Aorta (tissue), 5 donors: Measurements from ENCODE around the gene TP53TG5. TPM values are rescaled to one million over a fixed set of nuclear protein-coding genes. Genes with fewer than 3 reads are reported as not detected.

Experiments
- ATAC-seq: fragments of 200-7000 bp; cut with Tn5 transposase; one replicate; pipeline ENCODE4 v1.9.1; 2022; ENCODE audit warnings: moderate library complexity; ENCODE audit not compliant: low FRiP score
- DNase-seq, 2 donors: peaks; one replicate each; pipeline ENCODE4 v3.0.0-alpha.2; 2020
- H3K27ac ChIP-seq, 2 donors: one replicate each; pipeline ENCODE4 v1.5.1; 2013; ENCODE audit warnings: low read length in 2 of 2, mild to moderate bottlenecking in 2 of 2, moderate library complexity in 2 of 2, control low read depth in 1 of 2, inconsistent platforms in 1 of 2, low read depth in 1 of 2
- H3K27me3 ChIP-seq, 2 donors: one replicate each; pipeline ENCODE4 v1.6.1; 2013; ENCODE audit warnings: control low read depth in 1 of 2, low read length in 1 of 2, mild to moderate bottlenecking in 1 of 2, moderate library complexity in 1 of 2; ENCODE audit not compliant: insufficient read depth in 2 of 2, control insufficient read depth in 1 of 2
- H3K36me3 ChIP-seq, 2 donors: one replicate each; pipeline ENCODE4 v1.6.1; 2013; ENCODE audit warnings: control low read depth in 1 of 2, low read length in 1 of 2, mild to moderate bottlenecking in 1 of 2; ENCODE audit not compliant: insufficient read depth in 2 of 2, control insufficient read depth in 1 of 2
- H3K4me1 ChIP-seq, 2 donors: one replicate each; pipeline ENCODE4 v1.6.1; 2013; ENCODE audit warnings: low read length in 2 of 2, control low read depth in 1 of 2, mild to moderate bottlenecking in 1 of 2, moderate library complexity in 1 of 2; ENCODE audit not compliant: insufficient read depth in 2 of 2, control insufficient read depth in 1 of 2
- H3K4me3 ChIP-seq, 2 donors: one replicate each; pipeline ENCODE4 v1.5.1; 2013; ENCODE audit warnings: low read length in 2 of 2, control low read depth in 1 of 2, mild to moderate bottlenecking in 1 of 2
- H3K9me3 ChIP-seq: one replicate; pipeline ENCODE4 v1.6.1; 2013; ENCODE audit warnings: mild to moderate bottlenecking, low read length; ENCODE audit not compliant: control insufficient read depth
- WGBS, 2 donors: extraction: QIAGEN DNeasy Blood & Tissue Kit; methylation state at CpG; one replicate each; pipeline ENCODE4 v1.1.7; 2013; 5-methylcytosine and 5-hydroxymethylcytosine counted together
- intact Hi-C, 2 donors: fragments of 100-400 bp; cut with DNase I; formaldehyde crosslinking; loops; one replicate each; pipeline versions ENCODE4 v1.14.2 to v1.15.0; 2022
- long read RNA-seq, 2 donors: library from polyadenylated mRNA; unstranded; transcript quantifications; one replicate each; pipeline ENCODE4 v2.0.0, GENCODE V29; 2020 to 2021
- polyA plus RNA-seq, 2 donors: library from polyadenylated mRNA; stranded (reverse); fragments of 200-250 nt; gene quantifications; one replicate each; pipeline ENCODE4 v1.2.3, GENCODE V29; 2013
- total RNA-seq, 2 donors: library from RNA; stranded (reverse); fragmentation: NEBNext Ultra II Directional; extraction: Animal tissue kit (Norgen Biotek cat#: 25700); gene quantifications; one replicate each; pipeline ENCODE4 v1.2.1, GENCODE V29; 2021
- donor health status: healthy with polysubstance abuse.
- donor health status: Bipolar disorder and iron deficiency.
- donor health status: DM: no; HTN: no; CAD: no.
- donor health status: DM: no; HTN: no; CAD: no.
- donor health status: DM: yes; HTN: yes; CAD: no.

The TP53TG5 gene
- total RNA-seq = under 1 TPM; 0.66 to 0.91 TPM
- not detected for polyA plus RNA-seq
- long read RNA-seq, donor 1, partial matches to known transcripts = 2 of 7 reads
- long read RNA-seq, donor 1, other reads (novel, unspliced or antisense) = 5 of 7 reads
- long read RNA-seq, donor 2, partial matches to known transcripts = 0 of 5 reads
- long read RNA-seq, donor 2, other reads (novel, unspliced or antisense) = 5 of 5 reads

DNA sequence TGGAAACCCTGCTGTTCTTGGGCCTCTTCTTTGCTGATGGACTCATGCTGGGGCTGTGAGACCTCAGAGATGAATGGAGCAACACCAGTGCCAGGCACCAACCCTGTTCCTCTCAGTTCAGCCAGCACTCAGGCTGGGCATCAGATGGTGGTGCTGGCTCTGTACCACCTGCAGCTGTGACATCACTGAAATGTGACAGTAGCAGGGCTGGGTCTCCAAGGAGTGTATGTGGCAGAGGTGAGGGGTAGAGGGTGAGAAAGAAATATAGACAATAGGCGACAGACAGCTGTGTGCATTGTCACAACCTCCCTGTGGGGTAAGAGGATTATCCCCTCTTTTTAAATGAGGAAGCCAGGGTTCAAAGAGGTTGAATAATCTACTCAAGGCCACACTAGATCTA is at the start of gene TP53TG5:
Gene TP53TG5 (minus strand): TSS at position 135 of the 400 bp plus-strand sequence. CDS start 89 bp downstream, at position 46.
- intact Hi-C loops = no loop called here
- Histone ChIP-seq H3K4me1 (no peaks in the 10 kb centered on the region), H3K9me3 (no peaks in the 10 kb centered on the region), H3K36me3 (no peaks in the 10 kb centered on the region), H3K27ac (no peak within 1 kb of the TSS), H3K27me3 (no peaks in the 10 kb centered on the region), H3K4me3 (no peak within 1 kb of the TSS)
- DNase-seq (no peak), ATAC-seq (no peak)
- WGBS, 2 donors = 92 to 97% methylated on average over 1 of the region's 1 CpG

DNA sequence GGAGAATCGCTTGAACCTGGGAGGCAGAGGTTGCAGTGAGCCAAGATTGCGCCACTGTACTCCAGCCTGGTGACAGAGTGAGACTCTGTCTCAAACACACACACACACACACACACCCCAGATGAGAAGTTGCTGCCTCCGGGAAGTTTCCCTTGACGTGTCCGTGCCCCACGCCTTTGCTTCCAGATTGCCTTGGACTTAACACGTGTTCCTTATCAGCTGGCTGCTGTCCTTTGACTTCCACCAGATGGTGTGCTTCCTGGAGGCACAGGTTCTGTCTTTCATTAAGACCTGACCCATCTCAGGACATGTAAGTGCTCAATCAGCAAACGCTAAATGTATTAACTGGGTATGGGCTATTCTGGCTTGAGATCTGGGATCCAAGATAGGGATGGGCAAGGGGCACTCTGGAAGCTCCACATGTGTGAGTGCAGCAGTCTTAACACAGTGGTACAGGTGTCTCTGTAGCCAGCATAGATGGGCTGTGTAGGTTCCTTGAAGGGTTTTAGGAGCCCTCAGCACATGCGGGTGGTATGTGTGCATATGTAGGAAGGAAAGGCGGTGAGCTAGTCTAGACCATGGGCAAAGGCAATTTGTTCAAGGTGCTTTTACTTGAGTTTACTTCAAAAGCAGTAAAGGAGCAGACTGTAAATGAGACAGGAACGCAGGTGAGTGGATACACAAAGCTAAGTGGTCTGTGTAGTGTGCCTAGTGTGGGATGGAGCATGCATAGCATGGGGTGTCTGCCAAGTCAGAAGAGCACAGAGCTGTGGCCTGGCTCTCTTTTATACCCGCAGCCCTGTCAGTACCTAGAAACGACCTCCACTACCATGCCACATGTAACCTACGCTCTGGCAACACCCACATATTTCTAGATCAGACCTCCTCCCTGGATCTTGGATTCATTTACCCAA is 49.4 kb upstream of the TP53TG5 start:
- intact Hi-C loops = no loop called here
- DNase-seq (no peak), ATAC-seq (no peak)
- Histone ChIP-seq H3K27me3 (no peaks in the 10 kb centered on the region), H3K4me3 (no peak overlapping the region), H3K36me3 (peaks cover 0 to 1% of the 10 kb centered on the region in 2 donors), H3K4me1 (no peaks in the 10 kb centered on the region), H3K27ac (no peak overlapping the region), H3K9me3 (no peaks in the 10 kb centered on the region)
- WGBS, 2 donors = 78 to 81% methylated on average over 14 of the region's 14 CpGs

DNA sequence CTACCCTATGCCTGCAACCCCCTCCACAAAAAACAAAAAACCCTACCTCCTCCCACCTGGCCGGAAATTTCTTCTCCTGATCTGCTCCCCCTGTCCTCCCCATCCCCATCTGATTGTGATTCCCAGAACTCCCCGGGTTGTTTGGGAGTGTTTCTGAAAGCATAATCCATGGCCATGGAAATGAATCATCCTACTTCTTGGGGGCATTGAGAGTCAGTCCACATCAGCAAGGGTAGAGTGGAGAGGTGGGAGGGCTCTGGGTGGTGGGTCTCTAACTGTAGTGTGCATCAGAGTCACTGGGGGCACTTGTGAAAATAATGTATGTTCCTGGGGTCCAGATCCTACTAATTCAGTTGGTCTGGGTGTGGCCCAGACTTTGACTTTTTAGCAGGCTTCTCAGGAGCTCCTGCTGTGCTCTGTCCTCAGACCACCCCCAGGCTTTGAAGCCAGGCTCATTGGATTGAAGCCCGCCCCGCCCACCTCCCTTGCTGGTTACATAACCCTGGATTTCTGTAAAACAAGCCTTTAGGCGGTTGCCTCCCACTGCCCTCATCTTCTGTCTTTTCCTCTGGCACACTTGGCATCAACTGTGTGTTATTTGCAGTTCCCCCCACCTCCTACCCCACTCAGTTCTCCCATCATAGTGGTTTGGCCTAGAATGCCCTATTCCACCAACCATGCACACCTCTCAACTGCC is 48.3 kb upstream of the TP53TG5 start:
- Histone ChIP-seq H3K27me3 (no peaks in the 10 kb centered on the region), H3K4me3 (no peak overlapping the region), H3K36me3 (peaks cover 0 to 1% of the 10 kb centered on the region in 2 donors), H3K9me3 (no peaks in the 10 kb centered on the region), H3K4me1 (no peaks in the 10 kb centered on the region), H3K27ac (no peak overlapping the region)
- intact Hi-C loops = no loop called here
- WGBS, 2 donors = 79 to 81% methylated on average over 5 of the region's 5 CpGs
- ATAC-seq = no peak
- no peak for DNase-seq

DNA sequence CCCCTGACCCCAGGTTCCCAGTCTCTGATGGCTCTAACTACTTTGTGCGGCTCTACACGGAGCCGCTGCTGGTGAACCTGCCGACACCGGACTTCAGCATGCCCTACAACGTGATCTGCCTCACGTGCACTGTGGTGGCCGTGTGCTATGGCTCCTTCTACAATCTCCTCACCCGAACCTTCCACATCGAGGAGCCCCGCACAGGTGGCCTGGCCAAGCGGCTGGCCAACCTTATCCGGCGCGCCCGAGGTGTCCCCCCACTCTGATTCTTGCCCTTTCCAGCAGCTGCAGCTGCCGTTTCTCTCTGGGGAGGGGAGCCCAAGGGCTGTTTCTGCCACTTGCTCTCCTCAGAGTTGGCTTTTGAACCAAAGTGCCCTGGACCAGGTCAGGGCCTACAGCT is 47.4 kb upstream of the TP53TG5 start:
- ATAC-seq (no peak), DNase-seq (no peak)
- Histone ChIP-seq H3K9me3 (no peaks in the 10 kb centered on the region), H3K4me1 (no peaks in the 10 kb centered on the region), H3K27ac (no peak overlapping the region), H3K36me3 (peaks cover 0 to 6% of the 10 kb centered on the region in 2 donors), H3K27me3 (no peaks in the 10 kb centered on the region), H3K4me3 (no peak overlapping the region)
- intact Hi-C loops = no loop called here
- 93 to 94% methylated on average over 17 of the region's 17 CpGs for WGBS, 2 donors

DNA sequence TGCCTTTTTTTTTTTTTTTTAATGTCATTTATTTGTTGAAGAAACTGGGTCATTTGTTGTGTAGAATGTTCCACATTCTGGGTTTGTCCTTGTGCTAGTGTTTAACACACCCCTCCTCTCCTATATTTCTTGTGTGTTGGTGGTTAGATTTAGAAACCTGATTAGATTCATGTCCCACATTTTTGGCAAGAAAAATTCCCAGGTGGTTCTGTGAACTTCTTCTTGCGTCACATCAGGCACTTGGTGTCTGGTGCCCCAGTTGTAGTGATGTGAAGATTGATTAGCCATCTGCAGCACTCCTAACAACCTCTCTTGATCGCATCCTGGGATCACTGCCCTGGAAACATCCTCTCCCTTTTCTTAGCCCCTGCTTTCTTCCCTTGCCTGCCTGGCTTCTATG is 45.6 kb upstream of the TP53TG5 start:
- WGBS, 2 donors = 96 to 97% methylated on average over 2 of the region's 2 CpGs
- Histone ChIP-seq H3K4me1 (no peaks in the 10 kb centered on the region), H3K27me3 (no peaks in the 10 kb centered on the region), H3K9me3 (no peaks in the 10 kb centered on the region), H3K4me3 (no peak overlapping the region), H3K27ac (no peak overlapping the region), H3K36me3 (peaks cover 0 to 6% of the 10 kb centered on the region in 2 donors)
- intact Hi-C loops = no loop called here
- ATAC-seq (no peak), DNase-seq (no peak)

DNA sequence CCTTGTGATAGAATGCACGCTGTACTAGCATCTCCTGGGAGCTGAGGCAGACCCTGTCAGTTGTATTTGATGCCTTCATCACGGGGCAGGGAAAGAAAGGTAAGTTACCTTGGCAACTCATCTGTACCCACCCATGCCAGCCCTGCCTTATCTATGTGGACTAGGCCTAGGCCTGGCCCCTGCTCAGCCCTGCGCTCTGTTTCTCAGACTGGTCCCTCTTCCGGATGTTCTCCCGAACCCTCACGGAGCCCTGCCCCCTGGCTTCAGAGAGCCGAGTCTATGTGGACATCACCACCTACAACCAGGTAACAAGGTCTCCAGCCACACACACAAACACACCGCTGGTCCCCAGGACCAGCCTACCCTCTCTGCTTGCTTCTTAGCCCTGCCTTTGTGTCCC is 42.0 kb upstream of the TP53TG5 start:
- H3K27ac ChIP-seq = peak overlapping the region in 1 of 2 donors; percentile 38
- no peaks in the 10 kb centered on the region for H3K9me3 ChIP-seq
- no peaks in the 10 kb centered on the region for H3K27me3 ChIP-seq
- no peak for ATAC-seq
- no peak overlapping the region for H3K4me3 ChIP-seq
- WGBS, 2 donors = 91 to 93% methylated on average over 8 of the region's 8 CpGs
- H3K36me3 ChIP-seq = peaks cover 0 to 5% of the 10 kb centered on the region in 2 donors
- H3K4me1 ChIP-seq = no peaks in the 10 kb centered on the region
- DNase-seq = no peak
- intact Hi-C loops = no loop called here

DNA sequence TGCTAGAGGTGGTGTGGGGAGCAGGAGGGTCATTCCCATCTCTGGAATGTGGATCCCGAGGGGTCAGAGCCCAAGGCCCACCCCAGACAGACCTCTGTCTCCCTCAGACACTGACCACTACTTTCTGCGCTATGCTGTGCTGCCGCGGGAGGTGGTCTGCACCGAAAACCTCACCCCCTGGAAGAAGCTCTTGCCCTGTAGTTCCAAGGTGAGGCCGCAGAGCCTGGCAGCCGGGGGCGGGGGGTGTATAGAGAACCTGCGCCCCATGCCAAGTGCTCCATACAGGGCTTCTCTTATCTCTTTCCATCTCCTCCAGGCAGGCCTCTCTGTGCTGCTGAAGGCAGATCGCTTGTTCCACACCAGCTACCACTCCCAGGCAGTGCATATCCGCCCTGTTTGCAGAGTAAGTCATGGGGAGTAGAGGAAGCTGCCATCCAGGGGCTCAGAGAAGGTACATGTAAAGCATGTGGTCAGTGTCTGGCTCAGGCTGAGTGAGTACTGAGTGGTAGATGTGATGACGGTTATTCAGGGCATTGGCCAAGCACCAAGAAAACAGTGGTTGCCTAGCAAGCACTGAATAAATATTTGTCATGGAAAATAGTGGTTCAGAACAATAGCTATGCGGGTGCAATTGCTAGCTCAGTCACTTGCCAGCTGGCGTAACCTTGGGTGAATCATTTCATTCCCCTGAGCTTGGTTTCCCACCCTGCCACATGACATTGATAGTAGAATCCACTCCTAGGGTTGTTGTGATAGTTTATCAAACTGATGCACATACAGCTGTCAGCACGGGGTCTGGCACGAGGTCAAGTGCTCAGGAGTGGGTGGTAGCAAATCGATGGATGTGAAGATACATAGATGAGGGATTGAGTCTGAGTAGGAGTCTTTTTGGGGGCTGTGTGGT is 41.3 kb upstream of the TP53TG5 start:
- no peaks in the 10 kb centered on the region for H3K4me1 ChIP-seq
- peaks cover 0 to 5% of the 10 kb centered on the region in 2 donors for H3K36me3 ChIP-seq
- peak; percentile 81 for ATAC-seq
- peak overlapping the region; percentile 46 to 65 for H3K27ac ChIP-seq
- 67 to 69% methylated on average over 17 of the region's 17 CpGs for WGBS, 2 donors
- no peaks in the 10 kb centered on the region for H3K27me3 ChIP-seq
- peak; percentile 72 to 82 for DNase-seq
- intact Hi-C loops = loop anchor here in 1 of 2 donors (5.0 kb wide), 2 partner anchors 47 to 82 kb away; no protein-coding TSS in a partner anchor
- H3K4me3 ChIP-seq = no peak overlapping the region
- H3K9me3 ChIP-seq = no peaks in the 10 kb centered on the region

DNA sequence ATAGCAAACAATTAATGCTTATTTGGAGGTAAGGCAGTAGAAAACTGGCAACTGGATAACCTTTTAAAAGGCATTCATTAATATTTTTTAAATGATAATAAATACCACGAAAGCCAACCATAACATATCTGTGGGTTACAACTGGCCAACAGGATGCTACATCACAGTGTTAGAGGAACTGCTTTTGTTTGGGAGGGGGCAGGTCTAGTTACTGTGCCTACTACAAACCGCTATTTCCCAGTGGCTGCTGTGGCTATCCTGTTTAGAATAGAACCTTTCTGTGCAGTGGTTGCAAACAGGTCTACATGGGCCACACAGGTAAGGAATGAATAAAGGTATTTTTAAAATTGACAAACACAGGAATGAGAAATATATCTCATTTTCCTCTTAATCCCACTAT is 38.8 kb upstream of the TP53TG5 start:
- H3K9me3 ChIP-seq = no peaks in the 10 kb centered on the region
- no peaks in the 10 kb centered on the region for H3K4me1 ChIP-seq
- peaks cover 3 to 5% of the 10 kb centered on the region in 2 donors for H3K36me3 ChIP-seq
- 77 to 78% methylated on average over 2 of the region's 2 CpGs for WGBS, 2 donors
- intact Hi-C loops = loop anchor here in 1 of 2 donors (5.0 kb wide), 2 partner anchors 45 to 80 kb away; no protein-coding TSS in a partner anchor
- ATAC-seq (no peak), DNase-seq (no peak)
- no peak overlapping the region for H3K4me3 ChIP-seq
- H3K27me3 ChIP-seq = no peaks in the 10 kb centered on the region
- H3K27ac ChIP-seq = no peak overlapping the region
